ENCODE results near the gene CST11.

The CST11 gene

GRCh38 chr20:23455639-23456038, 3.0 kb upstream of the CST11 start:
- no peak overlapping the region for H2AFZ ChIP-seq (ENCODE audit: low read length)
- H3K79me2 ChIP-seq (ENCODE audit: insufficient read depth, low read length), result no peaks in the 10 kb centered on the region
- H4K20me1 ChIP-seq (ENCODE audit: insufficient read depth, low read length), result no peaks in the 10 kb centered on the region
- no peak overlapping the region for H3K9ac ChIP-seq (ENCODE audit: low read length)
- no peaks in the 10 kb centered on the region for H3F3A ChIP-seq (ENCODE audit: insufficient read depth, low read length)
- no peaks in the 10 kb centered on the region for H3K9me3 ChIP-seq (ENCODE audit: low read length)
- no peaks in the 10 kb centered on the region for H3K9me2 ChIP-seq (ENCODE audit: low read depth, low read length)
- H3K36me3 ChIP-seq (ENCODE audit: insufficient read depth, low read length), result no peaks in the 10 kb centered on the region
- H3K27me3 ChIP-seq (ENCODE audit: insufficient read depth, low read length), result no peaks in the 10 kb centered on the region
- H3K4me3 ChIP-seq (ENCODE audit: low read depth, low read length, poor library complexity, severe bottlenecking), result no peak overlapping the region
- no peak overlapping the region for H3K27ac ChIP-seq (ENCODE audit: low read depth, low read length, poor library complexity, severe bottlenecking)
- TF ChIP-seq, protein P1, sequence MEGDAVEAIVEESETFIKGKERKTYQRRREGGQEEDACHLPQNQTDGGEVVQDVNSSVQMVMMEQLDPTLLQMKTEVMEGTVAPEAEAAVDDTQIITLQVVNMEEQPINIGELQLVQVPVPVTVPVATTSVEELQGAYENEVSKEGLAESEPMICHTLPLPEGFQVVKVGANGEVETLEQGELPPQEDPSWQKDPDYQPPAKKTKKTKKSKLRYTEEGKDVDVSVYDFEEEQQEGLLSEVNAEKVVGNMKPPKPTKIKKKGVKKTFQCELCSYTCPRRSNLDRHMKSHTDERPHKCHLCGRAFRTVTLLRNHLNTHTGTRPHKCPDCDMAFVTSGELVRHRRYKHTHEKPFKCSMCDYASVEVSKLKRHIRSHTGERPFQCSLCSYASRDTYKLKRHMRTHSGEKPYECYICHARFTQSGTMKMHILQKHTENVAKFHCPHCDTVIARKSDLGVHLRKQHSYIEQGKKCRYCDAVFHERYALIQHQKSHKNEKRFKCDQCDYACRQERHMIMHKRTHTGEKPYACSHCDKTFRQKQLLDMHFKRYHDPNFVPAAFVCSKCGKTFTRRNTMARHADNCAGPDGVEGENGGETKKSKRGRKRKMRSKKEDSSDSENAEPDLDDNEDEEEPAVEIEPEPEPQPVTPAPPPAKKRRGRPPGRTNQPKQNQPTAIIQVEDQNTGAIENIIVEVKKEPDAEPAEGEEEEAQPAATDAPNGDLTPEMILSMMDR (IDR thresholded peaks at IDR 0.05; ENCODE audit: low read length), result no peak
- no peak for TF ChIP-seq EZH2 (IDR thresholded peaks at IDR 0.05; ENCODE audit: borderline replicate concordance, low read length)
- no peaks in the 10 kb centered on the region for H3K4me1 ChIP-seq (ENCODE audit: insufficient read depth, low read length, severe bottlenecking)
- no peak overlapping the region for H3K4me2 ChIP-seq (ENCODE audit: low read length)

DNA sequence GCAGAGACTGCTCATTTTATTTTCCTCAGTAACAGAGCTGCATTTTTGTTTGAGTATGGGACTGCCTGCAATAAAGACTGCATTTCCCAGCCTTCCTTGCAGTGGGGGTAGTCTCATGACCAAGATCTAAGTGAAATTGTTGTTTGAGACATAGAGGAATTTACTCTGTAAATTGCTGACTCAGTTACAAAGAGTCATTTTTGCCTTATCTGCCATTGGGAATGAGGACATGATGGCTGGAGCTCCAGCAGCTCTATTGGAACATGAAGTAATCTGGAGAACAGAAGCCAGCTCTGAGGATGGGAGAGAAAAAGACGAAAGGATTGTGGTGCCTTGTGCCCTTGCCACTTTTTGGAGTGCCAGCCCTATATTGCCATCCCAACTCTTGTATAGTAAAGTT, 2.1 kb upstream of the CST11 start:
- Histone ChIP-seq H3K4me1 (ENCODE audit: insufficient read depth, low read length, severe bottlenecking) (no peaks in the 10 kb centered on the region), H3K36me3 (ENCODE audit: insufficient read depth, low read length) (no peaks in the 10 kb centered on the region), H3K4me3 (ENCODE audit: low read depth, low read length, poor library complexity, severe bottlenecking) (no peak overlapping the region), H4K20me1 (ENCODE audit: insufficient read depth, low read length) (no peaks in the 10 kb centered on the region), H3F3A (ENCODE audit: insufficient read depth, low read length) (no peaks in the 10 kb centered on the region), H3K9me2 (ENCODE audit: low read depth, low read length) (no peaks in the 10 kb centered on the region), H3K27me3 (ENCODE audit: insufficient read depth, low read length) (no peaks in the 10 kb centered on the region), H3K4me2 (ENCODE audit: low read length) (no peak overlapping the region), H3K9me3 (ENCODE audit: low read length) (no peaks in the 10 kb centered on the region), H2AFZ (ENCODE audit: low read length) (no peak overlapping the region), H3K27ac (ENCODE audit: low read depth, low read length, poor library complexity, severe bottlenecking) (no peak overlapping the region), H3K9ac (ENCODE audit: low read length) (no peak overlapping the region), H3K79me2 (ENCODE audit: insufficient read depth, low read length) (no peaks in the 10 kb centered on the region)
- no peak for TF ChIP-seq EZH2 (IDR thresholded peaks at IDR 0.05; ENCODE audit: borderline replicate concordance, low read length)
- TF ChIP-seq, protein P1 (IDR thresholded peaks at IDR 0.05; ENCODE audit: low read length), result no peak

GRCh38 chr20:23453549-23454543, 1.2 kb upstream of the CST11 start:
- no peak overlapping the region for H3K9ac ChIP-seq (ENCODE audit: low read length)
- H3K4me2 ChIP-seq (ENCODE audit: low read length), result no peak overlapping the region
- no peaks in the 10 kb centered on the region for H3K36me3 ChIP-seq (ENCODE audit: insufficient read depth, low read length)
- no peaks in the 10 kb centered on the region for H3K9me3 ChIP-seq (ENCODE audit: low read length)
- no peaks in the 10 kb centered on the region for H4K20me1 ChIP-seq (ENCODE audit: insufficient read depth, low read length)
- no peaks in the 10 kb centered on the region for H3K4me1 ChIP-seq (ENCODE audit: insufficient read depth, low read length, severe bottlenecking)
- H3K79me2 ChIP-seq (ENCODE audit: insufficient read depth, low read length), result no peaks in the 10 kb centered on the region
- H3K27ac ChIP-seq (ENCODE audit: low read depth, low read length, poor library complexity, severe bottlenecking), result no peak overlapping the region
- no peak for TF ChIP-seq EZH2 (IDR thresholded peaks at IDR 0.05; ENCODE audit: borderline replicate concordance, low read length)
- TF ChIP-seq, protein P1 (IDR thresholded peaks at IDR 0.05; ENCODE audit: low read length), result no peak
- H3K9me2 ChIP-seq (ENCODE audit: low read depth, low read length), result no peaks in the 10 kb centered on the region
- no peaks in the 10 kb centered on the region for H3F3A ChIP-seq (ENCODE audit: insufficient read depth, low read length)
- H3K27me3 ChIP-seq (ENCODE audit: insufficient read depth, low read length), result peaks cover 8% of the 10 kb centered on the region; the same call in 1 of the 2 replicates
- H2AFZ ChIP-seq (ENCODE audit: low read length), result no peak overlapping the region
- H3K4me3 ChIP-seq (ENCODE audit: low read depth, low read length, poor library complexity, severe bottlenecking), result no peak overlapping the region

All from OCI-LY1 (cell line).